Activated CD4-positive, alpha-beta T cell treated with anti-CD3 and anti-CD28 coated beads, Interleukin-2, amount 10 ng/mL, durations not matched to agents 24 days and 14 days (primary cell): ENCODE measurements around the gene TTLL9. TPM values are rescaled to one million over a fixed set of nuclear protein-coding genes. Genes with fewer than 3 reads are reported as not detected.

Source experiments
- DNase-seq: peaks from one replicate; pipeline ENCODE4 v3.0.0; 2022
- H3K27ac Mint-ChIP-seq: one replicate; pipeline ENCODE4 v1.8.0; 2022; ENCODE audit warnings: mild to moderate bottlenecking, mixed read lengths
- H3K27me3 Mint-ChIP-seq: one replicate; pipeline ENCODE4 v1.8.0; 2022; ENCODE audit warnings: mixed read lengths
- H3K36me3 Mint-ChIP-seq: one replicate; pipeline ENCODE4 v1.8.0; 2022; ENCODE audit warnings: low read depth, mild to moderate bottlenecking, mixed read lengths
- H3K4me1 Mint-ChIP-seq: one replicate; pipeline ENCODE4 v1.8.0; 2021; ENCODE audit warnings: mixed read lengths
- H3K4me3 Mint-ChIP-seq: one replicate; pipeline ENCODE4 v1.8.0; 2022; ENCODE audit warnings: mild to moderate bottlenecking, moderate library complexity, mixed read lengths
- H3K9me3 Mint-ChIP-seq: one replicate; pipeline ENCODE4 v1.8.0; 2021; ENCODE audit warnings: mixed read lengths
- intact Hi-C: fragments of 100-400 bp; cut with micrococcal nuclease; formaldehyde crosslinking; loops from one replicate; pipeline ENCODE4 v1.15.1; 2023
- total RNA-seq: library from RNA; stranded (reverse); gene quantifications from 2 replicates; pipeline ENCODE4 v1.2.3, GENCODE V29; 2022

The TTLL9 gene
- total RNA-seq, 1 donor from 2014 or later: not detected

- DNase-seq: no peak
- Mint-ChIP-seq H3K4me1 (peaks cover 11% of the 10 kb centered on the region), H3K4me3 (peak overlapping the region; percentile 72), H3K36me3 (peaks cover 2% of the 10 kb centered on the region), H3K27me3 (peaks cover 66% of the 10 kb centered on the region), H3K27ac (peak overlapping the region; percentile 15), H3K9me3 (no peaks in the 10 kb centered on the region)
- intact Hi-C loops: no loop called here
These were observed 538 bp downstream of the TTLL9 start for GRCh38 chr20:31870726-31871617.

GRCh38 chr20:31871618-31871954 lies 1.2 kb downstream of the TTLL9 start:
- intact Hi-C loops: no loop called here
- no peak overlapping the region for H3K4me3 Mint-ChIP-seq
- peaks cover 11% of the 10 kb centered on the region for H3K4me1 Mint-ChIP-seq
- no peak for DNase-seq
- no peaks in the 10 kb centered on the region for H3K9me3 Mint-ChIP-seq
- peaks cover 71% of the 10 kb centered on the region for H3K27me3 Mint-ChIP-seq
- H3K36me3 Mint-ChIP-seq: peaks cover 2% of the 10 kb centered on the region
- no peak overlapping the region for H3K27ac Mint-ChIP-seq

GRCh38 chr20:31872406-31872805 lies 2.0 kb downstream of the TTLL9 start:
- intact Hi-C loops: no loop called here
- H3K36me3 Mint-ChIP-seq: peaks cover 2% of the 10 kb centered on the region
- no peaks in the 10 kb centered on the region for H3K9me3 Mint-ChIP-seq
- H3K27ac Mint-ChIP-seq: no peak overlapping the region
- peaks cover 11% of the 10 kb centered on the region for H3K4me1 Mint-ChIP-seq
- no peak for DNase-seq
- H3K4me3 Mint-ChIP-seq: no peak overlapping the region
- H3K27me3 Mint-ChIP-seq: peaks cover 76% of the 10 kb centered on the region

GRCh38 chr20:31875671-31876070 lies 5.2 kb downstream of the TTLL9 start:
- no peaks in the 10 kb centered on the region for H3K36me3 Mint-ChIP-seq
- DNase-seq: no peak
- no peak overlapping the region for H3K27ac Mint-ChIP-seq
- intact Hi-C loops: no loop called here
- peaks cover 18% of the 10 kb centered on the region for H3K4me1 Mint-ChIP-seq
- no peaks in the 10 kb centered on the region for H3K9me3 Mint-ChIP-seq
- H3K4me3 Mint-ChIP-seq: no peak overlapping the region
- H3K27me3 Mint-ChIP-seq: peaks cover 71% of the 10 kb centered on the region

GRCh38 chr20:31877684-31878083 lies 7.2 kb downstream of the TTLL9 start:
- H3K27ac Mint-ChIP-seq: no peak overlapping the region
- DNase-seq: no peak
- H3K27me3 Mint-ChIP-seq: peaks cover 58% of the 10 kb centered on the region
- H3K4me3 Mint-ChIP-seq: no peak overlapping the region
- peaks cover 14% of the 10 kb centered on the region for H3K4me1 Mint-ChIP-seq
- intact Hi-C loops: no loop called here
- H3K36me3 Mint-ChIP-seq: no peaks in the 10 kb centered on the region
- no peaks in the 10 kb centered on the region for H3K9me3 Mint-ChIP-seq

- H3K27ac Mint-ChIP-seq: peak overlapping the region; percentile 82
- H3K36me3 Mint-ChIP-seq: no peaks in the 10 kb centered on the region
- DNase-seq: peak; percentile 94
- no peaks in the 10 kb centered on the region for H3K9me3 Mint-ChIP-seq
- H3K4me3 Mint-ChIP-seq: peak overlapping the region; percentile 94
- peaks cover 48% of the 10 kb centered on the region for H3K27me3 Mint-ChIP-seq
- H3K4me1 Mint-ChIP-seq: peaks cover 14% of the 10 kb centered on the region
- intact Hi-C loops: loop anchor here (1.0 kb wide), 1 partner anchor 73 kb away; the partner anchor contains the start of gene PDRG1
These were observed 8.9 kb downstream of the TTLL9 start for GRCh38 chr20:31879143-31879987.

GRCh38 chr20:31881945-31882344 lies 11.5 kb downstream of the TTLL9 start:
- Mint-ChIP-seq H3K27ac (no peak overlapping the region), H3K9me3 (no peaks in the 10 kb centered on the region), H3K36me3 (no peaks in the 10 kb centered on the region), H3K4me3 (no peak overlapping the region), H3K4me1 (peaks cover 14% of the 10 kb centered on the region), H3K27me3 (peaks cover 32% of the 10 kb centered on the region)
- intact Hi-C loops: no loop called here
- no peak for DNase-seq

GRCh38 chr20:31883829-31884228 lies 13.4 kb downstream of the TTLL9 start:
- Mint-ChIP-seq H3K4me3 (no peak overlapping the region), H3K36me3 (no peaks in the 10 kb centered on the region), H3K27me3 (peaks cover 26% of the 10 kb centered on the region), H3K4me1 (peaks cover 14% of the 10 kb centered on the region), H3K27ac (no peak overlapping the region), H3K9me3 (no peaks in the 10 kb centered on the region)
- DNase-seq: no peak
- intact Hi-C loops: no loop called here

GRCh38 chr20:31890646-31891045 lies 20.2 kb downstream of the TTLL9 start:
- no peaks in the 10 kb centered on the region for H3K4me1 Mint-ChIP-seq
- H3K36me3 Mint-ChIP-seq: no peaks in the 10 kb centered on the region
- H3K4me3 Mint-ChIP-seq: no peak overlapping the region
- no peak overlapping the region for H3K27ac Mint-ChIP-seq
- no peaks in the 10 kb centered on the region for H3K9me3 Mint-ChIP-seq
- H3K27me3 Mint-ChIP-seq: peaks cover 11% of the 10 kb centered on the region
- intact Hi-C loops: no loop called here
- no peak for DNase-seq

- Mint-ChIP-seq H3K36me3 (no peaks in the 10 kb centered on the region), H3K4me3 (no peak overlapping the region), H3K9me3 (no peaks in the 10 kb centered on the region), H3K27ac (no peak overlapping the region), H3K4me1 (no peaks in the 10 kb centered on the region), H3K27me3 (peaks cover 7% of the 10 kb centered on the region)
- intact Hi-C loops: no loop called here
- peak; percentile 65 for DNase-seq
These were observed 24.7 kb downstream of the TTLL9 start for GRCh38 chr20:31894980-31895675.

GRCh38 chr20:31896049-31896448 lies 25.6 kb downstream of the TTLL9 start:
- intact Hi-C loops: no loop called here
- Mint-ChIP-seq H3K4me1 (no peaks in the 10 kb centered on the region), H3K9me3 (no peaks in the 10 kb centered on the region), H3K27me3 (peaks cover 7% of the 10 kb centered on the region), H3K36me3 (no peaks in the 10 kb centered on the region), H3K27ac (no peak overlapping the region), H3K4me3 (no peak overlapping the region)
- no peak for DNase-seq

GRCh38 chr20:31897541-31897940 lies 27.1 kb downstream of the TTLL9 start:
- Mint-ChIP-seq H3K4me1 (no peaks in the 10 kb centered on the region), H3K9me3 (no peaks in the 10 kb centered on the region)

GRCh38 chr20:31901615-31902014 lies 31.2 kb downstream of the TTLL9 start:
- Mint-ChIP-seq H3K27ac (no peak overlapping the region), H3K4me1 (no peaks in the 10 kb centered on the region), H3K27me3 (peaks cover 8% of the 10 kb centered on the region), H3K9me3 (no peaks in the 10 kb centered on the region), H3K4me3 (no peak overlapping the region), H3K36me3 (no peaks in the 10 kb centered on the region)
- intact Hi-C loops: no loop called here
- no peak for DNase-seq

More at GRCh38 chr20:31897541-31897940, 27.1 kb downstream of the TTLL9 start:
- DNase-seq: no peak
- Mint-ChIP-seq H3K27me3 (peaks cover 7% of the 10 kb centered on the region), H3K27ac (no peak overlapping the region), H3K36me3 (no peaks in the 10 kb centered on the region), H3K4me3 (no peak overlapping the region)
- intact Hi-C loops: no loop called here
